Astrocyte (in vitro differentiated cells and primary cell): ENCODE results near the gene ELMOD3.

Experiments
- CTCF ChIP-seq: IDR thresholded peaks from 2 replicates; pipeline ENCODE4 v1.5.1; 2011; ENCODE audit warnings: low read depth, mild to moderate bottlenecking, inconsistent platforms, low read length, moderate library complexity; ENCODE audit not compliant: insufficient read depth
- EZH2 ChIP-seq: IDR thresholded peaks from 2 replicates; pipeline ENCODE4 v1.6.1; 2012; ENCODE audit warnings: mild to moderate bottlenecking, low read length, inconsistent platforms; ENCODE audit not compliant: insufficient read depth

- TF ChIP-seq CTCF: no peak
- no peak for TF ChIP-seq EZH2
Observed at GRCh38 chr2:85439025-85439472, 84.5 kb downstream of the ELMOD3 start.
